HepG2 (cell line): ENCODE data around the gene FNDC8. TPM values are rescaled to one million over a fixed set of nuclear protein-coding genes. Genes with fewer than 3 reads are reported as not detected.

ENCODE experiments used
- BATF2 ChIP-seq: sonication (generic); formaldehyde crosslinking; IDR thresholded peaks from 2 replicates; pipeline ENCODE4 v1.8.0; 2022; ENCODE audit warnings: mild to moderate bottlenecking, missing genetic modification reagents, moderate library complexity
- BCL6 ChIP-seq: IDR thresholded peaks from 2 replicates; pipeline ENCODE4 v1.6.1; 2016; ENCODE audit warnings: missing genetic modification reagents, missing compliant biosample characterization
- CHCHD3 ChIP-seq: sonication (generic); formaldehyde crosslinking; IDR thresholded peaks from 2 replicates; pipeline ENCODE4 v1.8.0; 2022; ENCODE audit warnings: mild to moderate bottlenecking, missing genetic modification reagents, moderate library complexity
- CHD2 ChIP-seq: IDR thresholded peaks from 2 replicates; pipeline ENCODE4 v1.6.1; 2011; ENCODE audit warnings: low read depth, low read length, improper control_type of control experiment
- EP300 ChIP-seq, 3 experiments: sonication (generic) in 1 of 3; formaldehyde crosslinking in 1 of 3; IDR thresholded peaks; 2 replicates each; pipeline versions ENCODE4 v1.5.1 to v1.6.1; 2011 to 2020; ENCODE audit warnings: low read depth in 2 of 3, low read length in 2 of 3, borderline replicate concordance in 1 of 3, improper control_type of control experiment in 1 of 3, mild to moderate bottlenecking in 1 of 3, missing genetic modification reagents in 1 of 3, moderate library complexity in 1 of 3
- FOSL2 ChIP-seq: sonication (generic); formaldehyde crosslinking; IDR thresholded peaks from 2 replicates; pipeline ENCODE4 v1.4.0; 2020; ENCODE audit warnings: missing genetic modification reagents
- FOXJ3 ChIP-seq: sonication (generic); formaldehyde crosslinking; IDR thresholded peaks from 2 replicates; pipeline ENCODE4 v1.4.0; 2020; ENCODE audit warnings: missing genetic modification reagents, mild to moderate bottlenecking, borderline replicate concordance
- MATR3 ChIP-seq: sonication (generic); formaldehyde crosslinking; IDR thresholded peaks from 2 replicates; pipeline ENCODE4 v1.4.0; 2020; ENCODE audit warnings: missing genetic modification reagents
- MLX ChIP-seq: IDR thresholded peaks from 2 replicates; pipeline ENCODE4 v1.6.1; 2016
- MYPOP ChIP-seq: sonication (generic); formaldehyde crosslinking; IDR thresholded peaks from 2 replicates; pipeline ENCODE4 v1.8.1; 2023; ENCODE audit warnings: mild to moderate bottlenecking, moderate library complexity, missing genetic modification reagents
- NCOA2 ChIP-seq: sonication (generic); formaldehyde crosslinking; IDR thresholded peaks from 2 replicates; pipeline ENCODE4 v1.8.0; 2022; ENCODE audit warnings: inconsistent platforms
- NPAS2 ChIP-seq: sonication (generic); formaldehyde crosslinking; IDR thresholded peaks from 2 replicates; pipeline ENCODE4 v1.8.0; 2022; ENCODE audit warnings: mild to moderate bottlenecking, missing genetic modification reagents, borderline replicate concordance
- RARG ChIP-seq: sonication (generic); formaldehyde crosslinking; IDR thresholded peaks from 2 replicates; pipeline ENCODE4 v1.4.0; 2020; ENCODE audit warnings: low read depth, mild to moderate bottlenecking, missing genetic modification reagents
- SKIL ChIP-seq: sonication (generic); formaldehyde crosslinking; IDR thresholded peaks from 2 replicates; pipeline ENCODE4 v1.8.0; 2022; ENCODE audit warnings: missing genetic modification reagents, mild to moderate bottlenecking, moderate library complexity, borderline replicate concordance
- TAF1 ChIP-seq: sonication (generic); formaldehyde crosslinking; IDR thresholded peaks from 2 replicates; pipeline ENCODE4 v1.4.0; 2020; ENCODE audit warnings: missing genetic modification reagents
- ZBTB33 ChIP-seq: sonication (generic); formaldehyde crosslinking; IDR thresholded peaks from 2 replicates; pipeline ENCODE4 v1.4.0; 2020; ENCODE audit warnings: missing genetic modification reagents
- ZGPAT ChIP-seq: IDR thresholded peaks from 2 replicates; pipeline ENCODE4 v1.6.1; 2016; ENCODE audit warnings: mild to moderate bottlenecking
- ZMYM3 ChIP-seq: sonication (generic); formaldehyde crosslinking; IDR thresholded peaks from 2 replicates; pipeline ENCODE4 v1.5.1; 2020; ENCODE audit warnings: mild to moderate bottlenecking, missing genetic modification reagents
- ZNF205 ChIP-seq: IDR thresholded peaks from 2 replicates; pipeline ENCODE4 v1.6.1; 2018; ENCODE audit warnings: missing biosample characterization, missing genetic modification reagents
- ZNF446 ChIP-seq: sonication (generic); formaldehyde crosslinking; IDR thresholded peaks from 2 replicates; pipeline ENCODE4 v1.5.0; 2020; ENCODE audit warnings: mild to moderate bottlenecking, missing genetic modification reagents
- ZNF547 ChIP-seq: sonication (generic); formaldehyde crosslinking; IDR thresholded peaks from 2 replicates; pipeline ENCODE4 v1.5.1; 2020; ENCODE audit warnings: mild to moderate bottlenecking, missing genetic modification reagents
- ZNF563 ChIP-seq: sonication (generic); formaldehyde crosslinking; IDR thresholded peaks from 2 replicates; pipeline ENCODE4 v1.8.0; 2022; ENCODE audit warnings: mild to moderate bottlenecking, moderate library complexity, missing genetic modification reagents
- polyA plus RNA-seq, 8 experiments: library from polyadenylated mRNA; depleted of rRNA in 3 of 8; stranded (reverse) in 7 of 8; unstranded in 1 of 8; fragments of >200 nt; fragmentation: Illumina TruSeq in 4 of 8; extraction: Trizol in 4 of 8; gene quantifications; 2 replicates each; pipeline versions ENCODE4 v1.2.1 to v1.2.3, GENCODE V29; 2011 to 2016; ENCODE audit warnings: low read depth in 4 of 8, missing spikeins in 1 of 8, mixed read lengths in 1 of 8; ENCODE audit not compliant: insufficient read depth in 1 of 8
- total RNA-seq, 5 experiments: library from RNA; depleted of rRNA; stranded (reverse); fragments of >200 nt; fragmentation: Illumina TruSeq; extraction: Trizol; gene quantifications; 2 replicates each; pipeline ENCODE4 v1.2.3, GENCODE V29; 2016; ENCODE audit warnings: low read depth in 1 of 5

The FNDC8 gene
- total and polyA plus RNA-seq, 2 of the 13 experiments (the other 11 are each of a cell fraction or from before 2014, with no cell fraction given) = not detected

- TF ChIP-seq ZGPAT (CRISPR knock-in tag) = peak; percentile 72
- no peak for TF ChIP-seq ZNF446 (CRISPR knock-in tag)
- no peak for TF ChIP-seq MYPOP (CRISPR knock-in tag)
- TF ChIP-seq MATR3 (CRISPR knock-in tag) = no peak
- no peak for TF ChIP-seq MLX (CRISPR knock-in tag)
- TF ChIP-seq CHCHD3 (CRISPR knock-in tag) = no peak
- peak; percentile 69; the same call in 1 of the 2 replicates for TF ChIP-seq ZNF205 (CRISPR knock-in tag)
- TF ChIP-seq BCL6 (CRISPR knock-in tag) = peak; percentile 84
- peak; percentile 82 for TF ChIP-seq FOSL2 (CRISPR knock-in tag)
- peak; percentile 61; the same call in 1 of the 2 replicates for TF ChIP-seq FOXJ3 (CRISPR knock-in tag)
- TF ChIP-seq SKIL (CRISPR knock-in tag) = peak; percentile 86
- peak; percentile 68 for TF ChIP-seq NCOA2 (CRISPR knock-in tag)
- TF ChIP-seq ZNF563 (CRISPR knock-in tag) = no peak
- no peak for TF ChIP-seq CHD2
- no peak for TF ChIP-seq NPAS2
- no peak for TF ChIP-seq TAF1 (CRISPR knock-in tag)
- no peak for TF ChIP-seq BATF2 (CRISPR knock-in tag)
- TF ChIP-seq ZMYM3 (CRISPR knock-in tag) = 0 out of 2 replicates have a peak, but pooled peaks have one; percentile 33
- no peak for TF ChIP-seq ZNF547
- peak in 1 of 2 experiments; percentile 63; a peak in 2 of 4 replicates for TF ChIP-seq EP300 (IDR thresholded peaks at IDR 0.05; ENCODE audit: low read depth in 2 of 2, low read length in 2 of 2)
- TF ChIP-seq EP300 (CRISPR knock-in tag; IDR thresholded peaks at IDR 0.05; ENCODE audit: borderline replicate concordance) = peak; percentile 45; the same call in 1 of the 2 replicates
- 0 out of 2 replicates have a peak, but pooled peaks have one; percentile 17 for TF ChIP-seq ZBTB33 (CRISPR knock-in tag)
- no peak for TF ChIP-seq RARG (CRISPR knock-in tag)
These were observed 34.4 kb upstream of the FNDC8 start (continued) for GRCh38 chr17:35086931-35087573.
